ENCODE data around the gene IGDCC3. TPM values are rescaled to one million over a fixed set of nuclear protein-coding genes. Genes with fewer than 3 reads are reported as not detected.

The IGDCC3 gene
- total RNA-seq: not detected
- not detected for total RNA-seq (2013)

DNA sequence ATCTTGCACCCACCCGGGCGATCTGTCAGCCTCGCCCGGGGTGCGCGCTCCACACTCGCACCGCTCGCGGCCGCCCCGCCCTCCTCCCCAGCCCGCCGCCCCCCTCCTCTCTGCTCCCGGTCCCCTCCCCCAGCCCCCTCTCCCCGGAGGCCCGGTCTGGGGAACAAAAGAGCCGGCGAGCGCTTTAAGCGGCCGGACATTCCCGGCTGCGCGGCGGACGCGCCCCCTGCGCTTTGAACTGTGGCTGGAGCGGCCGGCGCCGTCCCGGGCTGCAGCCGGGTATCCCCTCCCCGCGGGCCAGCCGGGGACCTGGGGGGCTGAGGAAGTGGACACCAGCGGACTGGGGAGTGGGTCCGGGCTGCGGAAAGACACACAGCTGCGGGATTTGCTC, at the start of gene IGDCC3:
Gene IGDCC3, minus strand, starts transcription at position 27 of the 391 bp plus-strand sequence. CDS start 214 bp downstream, outside the sequence.
- WGBS (ENCODE audit: insufficient coverage): 3% methylated on average over 38 of the region's 42 CpGs
- intact Hi-C loops (cut with micrococcal nuclease): no loop called here
- H3K36me3 ChIP-seq (ENCODE audit: control insufficient read depth, insufficient read depth, low read length): no peaks in the 10 kb centered on the region
- ATAC-seq (no peak), DNase-seq (no peak)
- H3K27ac ChIP-seq (ENCODE audit: low read length): no peak within 1 kb of the TSS
- peaks cover 9% of the 10 kb centered on the region for H3K4me1 ChIP-seq (ENCODE audit: control insufficient read depth, insufficient read depth, low read length)
- H3K9me3 ChIP-seq (ENCODE audit: control insufficient read depth, insufficient read depth, low read length): no peaks in the 10 kb centered on the region
- H3K27ac Mint-ChIP-seq: no peak within 1 kb of the TSS
- H3K4me3 ChIP-seq (ENCODE audit: low read length): peak within 1 kb of the TSS; percentile 5
- peaks cover 6% of the 10 kb centered on the region for H3K36me3 Mint-ChIP-seq
- peaks cover 27% of the 10 kb centered on the region for H3K27me3 ChIP-seq (ENCODE audit: control insufficient read depth, insufficient read depth, low read length)
- H3K9me3 Mint-ChIP-seq: no peaks in the 10 kb centered on the region
- H3K27me3 Mint-ChIP-seq (ENCODE audit: low read depth in 2 of 2): peaks cover 56 to 62% of the 10 kb centered on the region in 2 donors
- TF ChIP-seq, protein P1, sequence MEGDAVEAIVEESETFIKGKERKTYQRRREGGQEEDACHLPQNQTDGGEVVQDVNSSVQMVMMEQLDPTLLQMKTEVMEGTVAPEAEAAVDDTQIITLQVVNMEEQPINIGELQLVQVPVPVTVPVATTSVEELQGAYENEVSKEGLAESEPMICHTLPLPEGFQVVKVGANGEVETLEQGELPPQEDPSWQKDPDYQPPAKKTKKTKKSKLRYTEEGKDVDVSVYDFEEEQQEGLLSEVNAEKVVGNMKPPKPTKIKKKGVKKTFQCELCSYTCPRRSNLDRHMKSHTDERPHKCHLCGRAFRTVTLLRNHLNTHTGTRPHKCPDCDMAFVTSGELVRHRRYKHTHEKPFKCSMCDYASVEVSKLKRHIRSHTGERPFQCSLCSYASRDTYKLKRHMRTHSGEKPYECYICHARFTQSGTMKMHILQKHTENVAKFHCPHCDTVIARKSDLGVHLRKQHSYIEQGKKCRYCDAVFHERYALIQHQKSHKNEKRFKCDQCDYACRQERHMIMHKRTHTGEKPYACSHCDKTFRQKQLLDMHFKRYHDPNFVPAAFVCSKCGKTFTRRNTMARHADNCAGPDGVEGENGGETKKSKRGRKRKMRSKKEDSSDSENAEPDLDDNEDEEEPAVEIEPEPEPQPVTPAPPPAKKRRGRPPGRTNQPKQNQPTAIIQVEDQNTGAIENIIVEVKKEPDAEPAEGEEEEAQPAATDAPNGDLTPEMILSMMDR (IDR thresholded peaks at IDR 0.05): no peak
- peaks cover 9 to 22% of the 10 kb centered on the region in 2 donors for H3K4me1 Mint-ChIP-seq
- peak within 1 kb of the TSS; percentile 82 for H3K4me3 Mint-ChIP-seq

DNA sequence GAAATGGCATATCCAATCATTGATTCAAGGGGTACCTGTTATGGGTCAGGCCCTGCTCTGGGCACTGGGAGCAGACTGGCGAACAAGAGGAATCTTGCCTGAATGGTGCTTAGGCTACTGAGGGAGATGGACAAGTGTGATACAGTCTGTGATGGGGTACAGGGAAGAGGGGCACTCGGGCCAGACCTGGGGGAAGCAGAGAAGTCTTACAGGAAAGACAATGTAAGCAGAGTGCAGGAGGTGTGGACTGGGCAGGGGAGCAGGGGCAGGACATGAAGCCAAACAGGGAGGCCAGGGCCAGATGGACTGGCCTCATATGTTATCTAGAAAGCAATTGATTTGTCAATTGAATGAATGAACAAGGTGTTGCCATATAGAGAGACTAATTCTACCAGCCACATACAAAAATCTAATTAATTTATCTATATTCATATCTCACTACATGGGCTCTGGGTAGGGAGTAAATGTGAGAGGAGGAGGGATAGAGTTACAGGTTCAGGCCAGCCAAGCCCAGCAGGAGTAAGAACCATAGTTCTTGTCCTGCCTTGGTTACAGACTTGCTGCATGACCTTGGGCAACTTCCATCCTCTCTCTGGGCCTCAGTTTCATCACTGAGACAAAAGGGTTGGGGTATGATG, 48.5 kb upstream of the IGDCC3 start:
- Mint-ChIP-seq H3K27me3 (ENCODE audit: low read depth in 2 of 2) (peaks cover 21 to 29% of the 10 kb centered on the region in 2 donors), H3K36me3 (no peaks in the 10 kb centered on the region), H3K4me1 (peaks cover 14 to 19% of the 10 kb centered on the region in 2 donors), H3K9me3 (no peaks in the 10 kb centered on the region), H3K27ac (no peak overlapping the region), H3K4me3 (no peak overlapping the region)
- Histone ChIP-seq H3K27ac (ENCODE audit: low read length) (no peak overlapping the region), H3K4me1 (ENCODE audit: control insufficient read depth, insufficient read depth, low read length) (peaks cover 11% of the 10 kb centered on the region), H3K36me3 (ENCODE audit: control insufficient read depth, insufficient read depth, low read length) (no peaks in the 10 kb centered on the region), H3K9me3 (ENCODE audit: control insufficient read depth, insufficient read depth, low read length) (no peaks in the 10 kb centered on the region), H3K4me3 (ENCODE audit: low read length) (no peak overlapping the region), H3K27me3 (ENCODE audit: control insufficient read depth, insufficient read depth, low read length) (peaks cover 10% of the 10 kb centered on the region)
- intact Hi-C loops (cut with micrococcal nuclease): no loop called here
- no peak for ATAC-seq
- 85% methylated on average over 2 of the region's 2 CpGs for WGBS (ENCODE audit: insufficient coverage)
- TF ChIP-seq, protein P1 (IDR thresholded peaks at IDR 0.05): no peak
- DNase-seq: no peak

DNA sequence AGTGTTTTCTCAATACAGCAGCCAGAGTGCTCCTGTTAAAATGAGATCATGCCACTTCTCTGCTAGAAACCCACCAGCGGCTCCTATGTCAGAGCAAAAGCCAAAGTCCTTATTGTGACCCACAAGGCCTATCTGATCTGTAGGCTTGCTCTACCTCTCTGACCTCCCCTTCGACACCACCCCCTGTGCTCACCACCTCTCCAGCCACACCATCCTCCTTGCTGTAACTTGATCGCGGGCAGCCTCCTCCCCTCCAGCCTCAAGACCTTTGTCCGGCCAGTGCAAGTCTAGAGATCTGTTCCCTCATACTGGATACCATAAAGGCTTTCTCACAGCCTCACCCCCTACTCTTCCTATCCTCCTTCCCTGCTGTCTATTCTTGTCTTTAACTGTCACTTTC, 46.9 kb upstream of the IGDCC3 start:
- Mint-ChIP-seq H3K4me1 (peaks cover 22 to 26% of the 10 kb centered on the region in 2 donors), H3K27me3 (ENCODE audit: low read depth in 2 of 2) (peaks cover 34 to 39% of the 10 kb centered on the region in 2 donors), H3K9me3 (no peaks in the 10 kb centered on the region), H3K36me3 (no peaks in the 10 kb centered on the region), H3K27ac (no peak overlapping the region), H3K4me3 (peak overlapping the region; percentile 96)
- DNase-seq (no peak), ATAC-seq (no peak)
- Histone ChIP-seq H3K36me3 (ENCODE audit: control insufficient read depth, insufficient read depth, low read length) (no peaks in the 10 kb centered on the region), H3K4me3 (ENCODE audit: low read length) (no peak overlapping the region), H3K27me3 (ENCODE audit: control insufficient read depth, insufficient read depth, low read length) (peaks cover 23% of the 10 kb centered on the region), H3K27ac (ENCODE audit: low read length) (no peak overlapping the region), H3K4me1 (ENCODE audit: control insufficient read depth, insufficient read depth, low read length) (peaks cover 20% of the 10 kb centered on the region), H3K9me3 (ENCODE audit: control insufficient read depth, insufficient read depth, low read length) (no peaks in the 10 kb centered on the region)
- intact Hi-C loops (cut with micrococcal nuclease): no loop called here
- TF ChIP-seq, protein P1 (IDR thresholded peaks at IDR 0.05): no peak
- WGBS (ENCODE audit: insufficient coverage): 93% methylated on average over 5 of the region's 5 CpGs

All from natural killer cell (primary cell).